ENCODE results near the gene CNTN5. TPM values are rescaled to one million over a fixed set of nuclear protein-coding genes. Genes with fewer than 3 reads are reported as not detected.

The CNTN5 gene
- total RNA-seq, 1 experiment from 2014 or later = not detected

DNA sequence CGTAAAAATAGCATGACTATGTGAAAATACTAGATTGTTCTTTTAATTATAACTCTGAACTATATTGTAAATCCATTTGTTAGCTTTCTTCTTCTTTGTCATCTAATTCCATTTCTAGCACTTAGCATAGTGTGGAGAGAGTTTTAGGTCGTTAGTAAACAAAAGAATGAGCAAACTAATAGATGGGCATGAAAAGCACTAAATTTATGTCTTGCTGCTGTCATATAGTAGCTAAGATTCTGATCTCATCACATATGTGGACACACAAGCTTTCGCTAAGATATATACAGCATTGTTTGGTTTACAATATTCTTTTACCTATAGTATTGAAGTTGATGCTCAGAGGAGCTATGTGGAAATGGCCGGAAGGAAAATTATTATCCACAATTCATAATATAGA lies 370.5 kb downstream of the CNTN5 start:
- H3K4me3 Mint-ChIP-seq (ENCODE audit: unreplicated experiment) = no peak overlapping the region
- intact Hi-C loops (cut with micrococcal nuclease) = no loop called here
- POLR2A ChIA-PET = no interaction called here
- no peaks in the 10 kb centered on the region for H3K9me3 Mint-ChIP-seq (ENCODE audit: unreplicated experiment)
- no peak for TF ChIP-seq CTCF (IDR thresholded peaks at IDR 0.05; ENCODE audit: unreplicated experiment)
- BruUV-seq (replicated peaks) = no TSS peak
- H3K36me3 Mint-ChIP-seq (ENCODE audit: insufficient read depth, unreplicated experiment) = no peaks in the 10 kb centered on the region
- no peak overlapping the region for H3K27ac Mint-ChIP-seq (ENCODE audit: low read depth, unreplicated experiment)
- CTCF ChIA-PET = no interaction called here
- H3K27me3 Mint-ChIP-seq (ENCODE audit: insufficient read depth, unreplicated experiment) = peaks cover 78% of the 10 kb centered on the region
- no peaks in the 10 kb centered on the region for H3K4me1 Mint-ChIP-seq (ENCODE audit: insufficient read depth, unreplicated experiment)
- no peak for DNase-seq (ENCODE audit: unreplicated experiment)

DNA sequence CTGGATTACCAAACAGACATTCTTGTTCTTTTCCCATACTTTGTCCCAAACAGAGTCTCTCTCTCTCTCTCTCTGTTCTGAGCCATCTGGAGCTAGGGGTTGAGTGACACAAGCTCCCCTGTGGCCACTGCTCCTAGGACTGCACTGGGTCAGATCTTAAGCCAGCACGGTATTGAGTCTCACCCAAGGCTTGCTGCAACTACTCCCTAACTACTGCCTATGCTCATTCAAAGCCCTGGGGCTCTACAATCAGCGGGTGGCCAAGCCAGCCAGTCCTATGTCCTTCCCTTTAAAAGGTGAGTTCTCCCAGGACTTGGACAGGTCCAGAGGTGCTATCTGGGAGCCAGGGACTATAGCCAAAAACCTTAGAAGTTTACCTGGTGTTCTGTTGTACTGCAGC lies 385.6 kb downstream of the CNTN5 start:
- DNase-seq (ENCODE audit: unreplicated experiment) = no peak
- Mint-ChIP-seq H3K36me3 (ENCODE audit: insufficient read depth, unreplicated experiment) (no peaks in the 10 kb centered on the region), H3K4me1 (ENCODE audit: insufficient read depth, unreplicated experiment) (no peaks in the 10 kb centered on the region), H3K9me3 (ENCODE audit: unreplicated experiment) (no peaks in the 10 kb centered on the region), H3K27me3 (ENCODE audit: insufficient read depth, unreplicated experiment) (peaks cover 99% of the 10 kb centered on the region), H3K27ac (ENCODE audit: low read depth, unreplicated experiment) (no peak overlapping the region), H3K4me3 (ENCODE audit: unreplicated experiment) (no peak overlapping the region)
- ChIA-PET CTCF (no interaction called here), POLR2A (interaction anchor here (0.6 kb wide), 1 partner anchor 941 kb away, joined by 3 read pairs; no protein-coding TSS in a partner anchor)
- intact Hi-C loops (cut with micrococcal nuclease) = no loop called here
- BruUV-seq (replicated peaks) = no TSS peak
- no peak for TF ChIP-seq CTCF (IDR thresholded peaks at IDR 0.05; ENCODE audit: unreplicated experiment)

GRCh38 chr11:99410636-99411035 lies 389.9 kb downstream of the CNTN5 start:
- ChIA-PET CTCF (no interaction called here), POLR2A (no interaction called here)
- intact Hi-C loops (cut with micrococcal nuclease) = no loop called here
- BruUV-seq (replicated peaks) = no TSS peak
- Mint-ChIP-seq H3K9me3 (ENCODE audit: unreplicated experiment) (no peaks in the 10 kb centered on the region), H3K36me3 (ENCODE audit: insufficient read depth, unreplicated experiment) (no peaks in the 10 kb centered on the region), H3K4me3 (ENCODE audit: unreplicated experiment) (no peak overlapping the region), H3K27me3 (ENCODE audit: insufficient read depth, unreplicated experiment) (peaks cover 99% of the 10 kb centered on the region), H3K27ac (ENCODE audit: low read depth, unreplicated experiment) (no peak overlapping the region), H3K4me1 (ENCODE audit: insufficient read depth, unreplicated experiment) (no peaks in the 10 kb centered on the region)
- DNase-seq (ENCODE audit: unreplicated experiment) = no peak
- TF ChIP-seq CTCF (IDR thresholded peaks at IDR 0.05; ENCODE audit: unreplicated experiment) = no peak

DNA sequence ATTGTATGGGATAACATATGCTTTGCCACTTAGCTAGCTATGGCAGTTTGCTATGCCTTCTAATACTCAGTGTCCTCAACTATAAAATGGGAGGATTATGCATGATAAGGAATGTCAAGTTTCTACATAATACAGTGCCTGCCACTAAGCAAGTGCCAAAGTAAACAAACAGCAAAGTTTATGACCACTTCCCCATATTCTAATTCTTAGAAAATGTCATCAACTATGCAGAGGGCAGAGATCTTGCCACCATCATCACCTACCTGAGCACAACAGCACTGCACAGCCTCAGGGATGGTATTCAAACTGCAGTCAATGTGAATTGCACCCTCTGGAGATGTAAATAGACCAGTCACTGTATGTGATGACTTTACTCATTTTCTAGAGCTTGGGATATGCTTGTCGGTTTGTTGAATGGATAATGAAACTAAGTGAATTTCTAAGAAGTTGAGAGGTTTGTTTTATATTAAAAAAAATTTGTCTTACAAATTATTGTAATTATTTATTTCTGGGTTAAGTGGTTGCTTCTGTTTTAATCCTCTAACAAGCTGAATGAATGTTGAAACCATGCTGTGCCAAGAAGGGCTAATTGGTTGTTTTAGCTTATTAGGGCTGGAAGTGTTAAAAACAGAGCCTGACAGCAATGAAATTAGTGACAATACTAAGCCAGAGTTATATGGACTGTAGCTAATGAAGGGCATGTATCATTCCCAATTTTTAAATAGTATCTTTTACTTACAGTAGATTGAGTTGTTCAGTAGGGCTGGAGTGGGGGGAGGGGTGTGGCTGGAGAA lies 398.4 kb downstream of the CNTN5 start:
- ChIA-PET CTCF (no interaction called here), POLR2A (no interaction called here)
- peaks cover 83% of the 10 kb centered on the region for H3K27me3 Mint-ChIP-seq (ENCODE audit: insufficient read depth, unreplicated experiment)
- H3K9me3 Mint-ChIP-seq (ENCODE audit: unreplicated experiment) = no peaks in the 10 kb centered on the region
- intact Hi-C loops (cut with micrococcal nuclease) = no loop called here
- no TSS peak for BruUV-seq (replicated peaks)
- no peak overlapping the region for H3K27ac Mint-ChIP-seq (ENCODE audit: low read depth, unreplicated experiment)
- no peaks in the 10 kb centered on the region for H3K4me1 Mint-ChIP-seq (ENCODE audit: insufficient read depth, unreplicated experiment)
- TF ChIP-seq CTCF (IDR thresholded peaks at IDR 0.05; ENCODE audit: unreplicated experiment) = no peak
- DNase-seq (ENCODE audit: unreplicated experiment) = no peak
- no peak overlapping the region for H3K4me3 Mint-ChIP-seq (ENCODE audit: unreplicated experiment)
- H3K36me3 Mint-ChIP-seq (ENCODE audit: insufficient read depth, unreplicated experiment) = no peaks in the 10 kb centered on the region

Data from MCF 10A (cell line).